ENCODE measurements around the gene HELZ. TPM values are rescaled to one million over a fixed set of nuclear protein-coding genes. Genes with fewer than 3 reads are reported as not detected.
A peak's percentile ranks its signal among the peaks of the same experiment; 100 is the strongest.
"Not testable (repeated sequence)": the region's sequence is repeated elsewhere in the genome, so short reads cannot be mapped to it uniquely, and the experiment has no call there.

The HELZ gene
- total RNA-seq, 1 donor from 2014 or later = 65.8 TPM

GRCh38 chr17:67256075-67256732 is 11.2 kb upstream of the HELZ start:
- no peaks in the 10 kb centered on the region for H3K36me3 Mint-ChIP-seq (ENCODE audit: low read depth)
- H3K27ac Mint-ChIP-seq = no peak overlapping the region
- intact Hi-C loops (cut with micrococcal nuclease) = no loop called here

GRCh38 chr17:67253384-67253783 is 8.4 kb upstream of the HELZ start:
- Mint-ChIP-seq H3K27me3 (ENCODE audit: insufficient read depth) (peaks cover 6% of the 10 kb centered on the region), H3K4me1 (ENCODE audit: low read depth) (peaks cover 11% of the 10 kb centered on the region), H3K9me3 (peaks cover 6% of the 10 kb centered on the region), H3K4me3 (no peak overlapping the region), H3K36me3 (ENCODE audit: low read depth) (no peaks in the 10 kb centered on the region), H3K27ac (no peak overlapping the region)
- no peak for DNase-seq (ENCODE audit: low spot score)
- intact Hi-C loops (cut with micrococcal nuclease) = no loop called here

More at GRCh38 chr17:67256075-67256732, 11.2 kb upstream of the HELZ start:
- H3K4me1 Mint-ChIP-seq (ENCODE audit: low read depth) = peaks cover 31% of the 10 kb centered on the region
- no peak for DNase-seq (ENCODE audit: low spot score)
- peaks cover 5% of the 10 kb centered on the region for H3K27me3 Mint-ChIP-seq (ENCODE audit: insufficient read depth)
- no peak overlapping the region for H3K4me3 Mint-ChIP-seq
- H3K9me3 Mint-ChIP-seq = peaks cover 9% of the 10 kb centered on the region

- H3K36me3 Mint-ChIP-seq (ENCODE audit: low read depth); intact Hi-C loops (cut with micrococcal nuclease); DNase-seq (ENCODE audit: low spot score); H3K4me1 Mint-ChIP-seq (ENCODE audit: low read depth); H3K27ac Mint-ChIP-seq; H3K27me3 Mint-ChIP-seq (ENCODE audit: insufficient read depth); H3K4me3 Mint-ChIP-seq; H3K9me3 Mint-ChIP-seq: not testable (repeated sequence)
These were observed 6.6 kb upstream of the HELZ start for GRCh38 chr17:67251586-67251985.

DNA sequence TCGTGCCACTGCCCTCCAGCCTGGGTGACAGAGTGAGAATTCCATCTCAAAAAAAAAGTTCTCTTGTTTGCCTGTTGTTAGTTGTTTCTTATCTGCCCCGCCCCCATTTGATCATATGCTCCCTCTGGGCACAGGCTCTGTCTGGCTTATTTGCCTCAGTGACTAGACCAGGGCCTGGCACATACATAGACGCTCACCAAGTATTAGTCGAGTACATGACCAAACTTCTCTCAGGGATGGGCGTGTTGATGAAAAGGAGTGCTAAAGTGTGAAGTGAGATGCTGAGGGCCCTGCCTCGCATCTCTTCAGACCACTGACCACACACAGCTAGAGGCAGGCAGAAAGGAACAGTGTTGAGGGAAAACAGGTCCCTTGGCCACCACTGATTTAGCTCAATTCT is 3.3 kb upstream of the HELZ start:
- peaks cover 18% of the 10 kb centered on the region for H3K4me1 Mint-ChIP-seq (ENCODE audit: low read depth)
- intact Hi-C loops (cut with micrococcal nuclease) = loop anchor here (10.0 kb wide), 1 partner anchor 577 kb away; the partner anchor contains the start of gene BPTF
- H3K27ac Mint-ChIP-seq = no peak overlapping the region
- peaks cover 4% of the 10 kb centered on the region for H3K36me3 Mint-ChIP-seq (ENCODE audit: low read depth)
- no peak overlapping the region for H3K4me3 Mint-ChIP-seq
- no peaks in the 10 kb centered on the region for H3K9me3 Mint-ChIP-seq
- DNase-seq (ENCODE audit: low spot score) = no peak
- peaks cover 9% of the 10 kb centered on the region for H3K27me3 Mint-ChIP-seq (ENCODE audit: insufficient read depth)

GRCh38 chr17:67247416-67247900 is 2.5 kb upstream of the HELZ start:
- Mint-ChIP-seq H3K27ac (no peak overlapping the region), H3K4me1 (ENCODE audit: low read depth) (peaks cover 26% of the 10 kb centered on the region), H3K4me3 (peak overlapping the region; percentile 81), H3K9me3 (no peaks in the 10 kb centered on the region), H3K36me3 (ENCODE audit: low read depth) (peaks cover 7% of the 10 kb centered on the region), H3K27me3 (ENCODE audit: insufficient read depth) (peaks cover 6% of the 10 kb centered on the region)
- DNase-seq (ENCODE audit: low spot score) = no peak
- intact Hi-C loops (cut with micrococcal nuclease) = loop anchor here (10.0 kb wide), 1 partner anchor 577 kb away; the partner anchor contains the start of gene BPTF

DNA sequence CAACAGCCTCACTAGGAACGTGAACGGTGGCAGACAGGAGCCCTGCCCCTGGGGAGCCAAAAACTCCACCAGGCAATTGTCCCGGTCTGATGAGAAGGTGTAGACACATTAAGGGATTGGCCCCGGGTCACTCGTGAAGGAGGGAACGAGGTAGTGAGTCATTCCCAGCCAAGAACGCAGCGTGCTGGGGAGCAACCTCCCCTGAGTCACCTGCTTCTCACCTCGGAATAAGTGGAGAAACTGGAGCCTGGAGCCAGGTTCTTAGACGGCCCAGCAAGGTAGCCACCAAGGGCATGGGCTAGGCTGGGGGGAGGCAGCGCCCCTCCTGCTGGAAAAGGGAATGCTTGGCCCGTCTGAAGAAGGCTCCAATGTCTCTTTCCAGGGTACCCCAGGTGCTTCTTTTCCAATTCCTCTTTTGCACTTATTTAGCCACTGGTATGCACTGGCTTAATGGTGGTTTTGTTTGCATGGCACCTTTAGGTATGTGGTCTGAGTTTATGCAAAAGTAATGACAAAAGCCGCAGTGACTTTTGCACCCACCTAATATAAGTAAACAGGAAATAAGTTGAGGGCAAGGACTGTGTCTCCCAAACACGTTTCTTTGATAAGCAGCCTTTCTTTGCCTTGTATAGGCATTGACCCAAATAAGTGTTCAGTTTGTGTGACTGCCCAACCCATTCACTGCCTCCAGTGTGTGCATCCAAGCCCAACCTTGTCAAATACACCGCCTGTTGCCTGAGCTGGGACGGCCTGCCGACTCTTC is 1.8 kb upstream of the HELZ start:
- no peaks in the 10 kb centered on the region for H3K9me3 Mint-ChIP-seq
- peaks cover 28% of the 10 kb centered on the region for H3K4me1 Mint-ChIP-seq (ENCODE audit: low read depth)
- peak overlapping the region; percentile 22 for H3K27ac Mint-ChIP-seq
- peaks cover 8% of the 10 kb centered on the region for H3K36me3 Mint-ChIP-seq (ENCODE audit: low read depth)
- peak overlapping the region; percentile 81 for H3K4me3 Mint-ChIP-seq
- no peak for DNase-seq (ENCODE audit: low spot score)
- intact Hi-C loops (cut with micrococcal nuclease) = loop anchor here (10.0 kb wide), 1 partner anchor 578 kb away; the partner anchor contains the start of gene BPTF
- peaks cover 6% of the 10 kb centered on the region for H3K27me3 Mint-ChIP-seq (ENCODE audit: insufficient read depth)

DNA sequence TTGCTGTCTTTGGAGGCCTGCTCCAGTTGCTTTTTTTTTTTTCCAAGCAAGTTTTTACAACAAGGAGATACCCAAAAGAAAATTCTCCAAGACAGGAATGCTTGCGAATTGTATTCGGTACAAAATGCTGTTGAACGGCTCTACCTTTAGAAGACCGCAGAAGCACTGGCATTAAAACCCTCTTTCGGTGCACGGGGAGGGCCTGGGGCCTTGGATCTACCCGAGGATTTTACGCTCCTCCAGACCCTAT is 1.3 kb upstream of the HELZ start:
- Mint-ChIP-seq H3K36me3 (ENCODE audit: low read depth) (peaks cover 11% of the 10 kb centered on the region), H3K27ac (peak overlapping the region; percentile 22), H3K9me3 (no peaks in the 10 kb centered on the region), H3K4me3 (peak overlapping the region; percentile 81), H3K4me1 (ENCODE audit: low read depth) (peaks cover 33% of the 10 kb centered on the region), H3K27me3 (ENCODE audit: insufficient read depth) (peaks cover 6% of the 10 kb centered on the region)
- intact Hi-C loops (cut with micrococcal nuclease) = loop anchor here (10.0 kb wide), 1 partner anchor 578 kb away; the partner anchor contains the start of gene BPTF
- no peak for DNase-seq (ENCODE audit: low spot score)

- peak; percentile 55 for DNase-seq (ENCODE audit: low spot score)
- intact Hi-C loops (cut with micrococcal nuclease) = loop anchor here (1.0 to 10.0 kb wide), 6 partner anchors 12 to 579 kb away; partner anchors contain the start of genes BPTF and NOL11
- H3K27ac Mint-ChIP-seq = peak overlapping the region; percentile 58
- H3K4me1 Mint-ChIP-seq (ENCODE audit: low read depth) = peaks cover 38% of the 10 kb centered on the region
- peaks cover 16% of the 10 kb centered on the region for H3K36me3 Mint-ChIP-seq (ENCODE audit: low read depth)
- H3K27me3 Mint-ChIP-seq (ENCODE audit: insufficient read depth) = peaks cover 4% of the 10 kb centered on the region
- peak overlapping the region; percentile 85 for H3K4me3 Mint-ChIP-seq
- H3K9me3 Mint-ChIP-seq = no peaks in the 10 kb centered on the region
These were observed 852 bp upstream of the HELZ start for GRCh38 chr17:67245694-67246402.

- Mint-ChIP-seq H3K4me3 (peak overlapping the region; percentile 89), H3K27me3 (ENCODE audit: insufficient read depth) (peaks cover 4% of the 10 kb centered on the region), H3K27ac (peak overlapping the region; percentile 78), H3K36me3 (ENCODE audit: low read depth) (peaks cover 24% of the 10 kb centered on the region), H3K9me3 (no peaks in the 10 kb centered on the region), H3K4me1 (ENCODE audit: low read depth) (peaks cover 50% of the 10 kb centered on the region)
- DNase-seq (ENCODE audit: low spot score) = no peak
- intact Hi-C loops (cut with micrococcal nuclease) = loop anchor here (1.0 to 10.0 kb wide), 7 partner anchors 14 to 1268 kb away; partner anchors contain the start of genes BPTF, NOL11 and PRKAR1A
These were observed 444 bp downstream of the HELZ start for GRCh38 chr17:67244431-67245072.

GRCh38 chr17:67243284-67243683 is 1.7 kb downstream of the HELZ start:
- no peak for DNase-seq (ENCODE audit: low spot score)
- peak overlapping the region; percentile 78 for H3K27ac Mint-ChIP-seq
- H3K27me3 Mint-ChIP-seq (ENCODE audit: insufficient read depth) = peaks cover 4% of the 10 kb centered on the region
- peak overlapping the region; percentile 89 for H3K4me3 Mint-ChIP-seq
- H3K36me3 Mint-ChIP-seq (ENCODE audit: low read depth) = peaks cover 32% of the 10 kb centered on the region
- H3K4me1 Mint-ChIP-seq (ENCODE audit: low read depth) = peaks cover 50% of the 10 kb centered on the region
- intact Hi-C loops (cut with micrococcal nuclease) = loop anchor here (5.0 to 10.0 kb wide), 2 partner anchors 582 to 1269 kb away; partner anchors contain the start of genes BPTF and PRKAR1A
- H3K9me3 Mint-ChIP-seq = no peaks in the 10 kb centered on the region

- Mint-ChIP-seq H3K36me3 (ENCODE audit: low read depth) (peaks cover 37% of the 10 kb centered on the region), H3K4me1 (ENCODE audit: low read depth) (peaks cover 43% of the 10 kb centered on the region), H3K27me3 (ENCODE audit: insufficient read depth) (no peaks in the 10 kb centered on the region), H3K9me3 (no peaks in the 10 kb centered on the region), H3K27ac (peak overlapping the region; percentile 50), H3K4me3 (peak overlapping the region; percentile 6)
- intact Hi-C loops (cut with micrococcal nuclease) = loop anchor here (5.0 to 10.0 kb wide), 2 partner anchors 583 to 1270 kb away; partner anchors contain the start of genes BPTF and PRKAR1A
- no peak for DNase-seq (ENCODE audit: low spot score)
These were observed 3.2 kb downstream of the HELZ start for GRCh38 chr17:67241719-67242341.

GRCh38 chr17:67239597-67239996 is 5.4 kb downstream of the HELZ start:
- Mint-ChIP-seq H3K4me1 (ENCODE audit: low read depth) (peaks cover 43% of the 10 kb centered on the region), H3K36me3 (ENCODE audit: low read depth) (peaks cover 49% of the 10 kb centered on the region), H3K4me3 (no peak overlapping the region), H3K9me3 (no peaks in the 10 kb centered on the region), H3K27ac (peak overlapping the region; percentile 41), H3K27me3 (ENCODE audit: insufficient read depth) (no peaks in the 10 kb centered on the region)
- no peak for DNase-seq (ENCODE audit: low spot score)
- intact Hi-C loops (cut with micrococcal nuclease) = no loop called here

Measured in activated T-helper 1 cell treated with anti-CD3 and anti-CD28 coated beads, Interleukin-12 subunit alpha, Interleukin-12 subunit beta, Interleukin-2, Interleukin-4 antibody, amounts not matched to agents 30 ng/mL and 10 ng/mL and 1 ng/mL, durations not matched to agents 14 hours and 24 hours and 36 hours (primary cell).